Activated T-cell treated with anti-CD3 and anti-CD28 coated beads, Interleukin-2, amount 50 U/mL, for 72 hours (primary cell): ENCODE results near the gene IFIT1. TPM values are rescaled to one million over a fixed set of nuclear protein-coding genes. Genes with fewer than 3 reads are reported as not detected.

Experiments
- ATAC-seq, 2 donors: fragments of 150-1000 bp; cut with Tn5 transposase; replicated peaks in 1 of 2; 2 replicates each; pipeline ENCODE4 v1.10.0; 2021; ENCODE audit warnings: moderate library complexity in 2 of 2, mild to moderate bottlenecking in 1 of 2
- DNase-seq, 2 donors: peaks; one replicate each; pipeline ENCODE4 v3.0.0; 2021 to 2022; ENCODE audit warnings: mixed read lengths in 1 of 2
- H3K27ac Mint-ChIP-seq: one replicate; pipeline ENCODE4 v1.8.0; 2022; ENCODE audit warnings: mild to moderate bottlenecking, moderate library complexity, mixed read lengths
- H3K27me3 Mint-ChIP-seq: one replicate; pipeline ENCODE4 v1.8.0; 2022; ENCODE audit warnings: low read depth, mixed read lengths
- H3K36me3 Mint-ChIP-seq, 2 donors: one replicate each; pipeline ENCODE4 v1.8.0; 2022; ENCODE audit warnings: mixed read lengths in 2 of 2, mild to moderate bottlenecking in 1 of 2; ENCODE audit not compliant: insufficient read depth in 2 of 2
- H3K4me1 Mint-ChIP-seq: one replicate; pipeline ENCODE4 v1.8.0; 2022; ENCODE audit warnings: low read depth, mixed read lengths
- H3K4me3 Mint-ChIP-seq, 2 donors: one replicate each; pipeline ENCODE4 v1.8.0; 2022; ENCODE audit warnings: mild to moderate bottlenecking in 2 of 2, mixed read lengths in 2 of 2, moderate library complexity in 2 of 2
- H3K9me3 Mint-ChIP-seq, 2 donors: one replicate each; pipeline ENCODE4 v1.8.0; 2022; ENCODE audit warnings: mixed read lengths in 2 of 2
- total RNA-seq, 2 donors: library from RNA; stranded (reverse); gene quantifications; one replicate each; pipeline ENCODE4 v1.2.3, GENCODE V29; 2022

Gene IFIT1
- total RNA-seq, 2 donors from 2014 or later: 0.79 to 2.7 TPM

GRCh38 chr10:89413398-89413912 lies 21.0 kb downstream of the IFIT1 start:
- H3K27ac Mint-ChIP-seq: peak overlapping the region; percentile 98
- H3K4me1 Mint-ChIP-seq: peaks cover 53% of the 10 kb centered on the region
- H3K4me3 Mint-ChIP-seq: peak overlapping the region; percentile 87 to 95
- ATAC-seq (no peak), DNase-seq (no peak)
- H3K9me3 Mint-ChIP-seq: peaks cover 0 to 2% of the 10 kb centered on the region in 2 donors
- H3K27me3 Mint-ChIP-seq: no peaks in the 10 kb centered on the region
- peaks cover 10 to 16% of the 10 kb centered on the region in 2 donors for H3K36me3 Mint-ChIP-seq

GRCh38 chr10:89414146-89414878 lies 21.9 kb downstream of the IFIT1 start, which contains the start of gene IFIT5:
TSS of gene IFIT5 (plus strand) at chr10:89414568. CDS start at chr10:89414799, 231 bp downstream.
- Mint-ChIP-seq H3K4me1 (peaks cover 62% of the 10 kb centered on the region), H3K27ac (peak within 1 kb of the TSS; percentile 98), H3K36me3 (peaks cover 10 to 16% of the 10 kb centered on the region in 2 donors), H3K4me3 (peak within 1 kb of the TSS; percentile 87 to 95), H3K9me3 (peaks cover 0 to 2% of the 10 kb centered on the region in 2 donors), H3K27me3 (no peaks in the 10 kb centered on the region)
- DNase-seq: peak; percentile 66 to 78
- peak; percentile 80 to 91 for ATAC-seq

GRCh38 chr10:89414879-89415821 lies 22.7 kb downstream of the IFIT1 start:
- H3K36me3 Mint-ChIP-seq: peaks cover 10 to 16% of the 10 kb centered on the region in 2 donors
- peaks cover 66% of the 10 kb centered on the region for H3K4me1 Mint-ChIP-seq
- H3K4me3 Mint-ChIP-seq: peak overlapping the region; percentile 87 to 95
- H3K27ac Mint-ChIP-seq: peak overlapping the region; percentile 92
- H3K9me3 Mint-ChIP-seq: peaks cover 0 to 2% of the 10 kb centered on the region in 2 donors
- DNase-seq: peak; percentile 31 to 45
- ATAC-seq: peak; percentile 55 to 56
- no peaks in the 10 kb centered on the region for H3K27me3 Mint-ChIP-seq

- H3K27me3 Mint-ChIP-seq: no peaks in the 10 kb centered on the region
- peaks cover 10 to 16% of the 10 kb centered on the region in 2 donors for H3K36me3 Mint-ChIP-seq
- peak overlapping the region; percentile 87 to 95 for H3K4me3 Mint-ChIP-seq
- H3K27ac Mint-ChIP-seq: peak overlapping the region; percentile 57
- ATAC-seq: no peak
- peaks cover 0 to 2% of the 10 kb centered on the region in 2 donors for H3K9me3 Mint-ChIP-seq
- H3K4me1 Mint-ChIP-seq: peaks cover 64% of the 10 kb centered on the region
- DNase-seq: no peak
Observed at GRCh38 chr10:89416465-89416864, 24.0 kb downstream of the IFIT1 start.

- H3K27ac Mint-ChIP-seq: peak overlapping the region; percentile 12
- H3K4me1 Mint-ChIP-seq: peaks cover 48% of the 10 kb centered on the region
- DNase-seq: peak in 1 of 2 donors; percentile 12
- no peaks in the 10 kb centered on the region for H3K27me3 Mint-ChIP-seq
- no peak for ATAC-seq
- H3K9me3 Mint-ChIP-seq: no peaks in the 10 kb centered on the region
- peak overlapping the region in 1 of 2 donors; percentile 40 for H3K4me3 Mint-ChIP-seq
- H3K36me3 Mint-ChIP-seq: peaks cover 6 to 13% of the 10 kb centered on the region in 2 donors
Observed at GRCh38 chr10:89419548-89419947, 27.1 kb downstream of the IFIT1 start.

GRCh38 chr10:89421018-89421476 lies 28.6 kb downstream of the IFIT1 start:
- Mint-ChIP-seq H3K36me3 (peaks cover 2 to 8% of the 10 kb centered on the region in 2 donors), H3K4me1 (peaks cover 40% of the 10 kb centered on the region), H3K4me3 (no peak overlapping the region), H3K27me3 (no peaks in the 10 kb centered on the region), H3K27ac (no peak overlapping the region), H3K9me3 (no peaks in the 10 kb centered on the region)
- ATAC-seq (no peak), DNase-seq (no peak)

- H3K4me3 Mint-ChIP-seq: no peak overlapping the region
- DNase-seq: no peak
- H3K9me3 Mint-ChIP-seq: no peaks in the 10 kb centered on the region
- no peaks in the 10 kb centered on the region for H3K27me3 Mint-ChIP-seq
- no peak for ATAC-seq
- H3K27ac Mint-ChIP-seq: no peak overlapping the region
- peaks cover 4% of the 10 kb centered on the region for H3K4me1 Mint-ChIP-seq
- no peaks in the 10 kb centered on the region for H3K36me3 Mint-ChIP-seq
Observed at GRCh38 chr10:89425000-89425399, 32.6 kb downstream of the IFIT1 start.

GRCh38 chr10:89426230-89426868 lies 33.9 kb downstream of the IFIT1 start:
- Mint-ChIP-seq H3K27ac (no peak overlapping the region), H3K4me3 (no peak overlapping the region), H3K4me1 (peaks cover under 1% of the 10 kb centered on the region), H3K9me3 (no peaks in the 10 kb centered on the region), H3K27me3 (no peaks in the 10 kb centered on the region), H3K36me3 (no peaks in the 10 kb centered on the region)
- ATAC-seq (peak; percentile 58 to 63), DNase-seq (no peak)

GRCh38 chr10:89427629-89428028 lies 35.2 kb downstream of the IFIT1 start:
- Mint-ChIP-seq H3K27me3 (no peaks in the 10 kb centered on the region), H3K27ac (no peak overlapping the region), H3K4me3 (no peak overlapping the region), H3K4me1 (no peaks in the 10 kb centered on the region), H3K9me3 (no peaks in the 10 kb centered on the region), H3K36me3 (no peaks in the 10 kb centered on the region)
- ATAC-seq: no peak
- no peak for DNase-seq

GRCh38 chr10:89428877-89429276 lies 36.5 kb downstream of the IFIT1 start:
- H3K36me3 Mint-ChIP-seq: no peaks in the 10 kb centered on the region
- H3K4me1 Mint-ChIP-seq: no peaks in the 10 kb centered on the region
- no peaks in the 10 kb centered on the region for H3K9me3 Mint-ChIP-seq
- no peaks in the 10 kb centered on the region for H3K27me3 Mint-ChIP-seq
- no peak overlapping the region for H3K27ac Mint-ChIP-seq
- no peak for DNase-seq
- no peak for ATAC-seq
- H3K4me3 Mint-ChIP-seq: no peak overlapping the region

GRCh38 chr10:89431977-89432376 lies 39.6 kb downstream of the IFIT1 start:
- H3K9me3 Mint-ChIP-seq: no peaks in the 10 kb centered on the region
- no peak for ATAC-seq
- no peak for DNase-seq
- H3K27me3 Mint-ChIP-seq: peaks cover 19% of the 10 kb centered on the region
- H3K4me3 Mint-ChIP-seq: no peak overlapping the region
- no peaks in the 10 kb centered on the region for H3K36me3 Mint-ChIP-seq
- no peak overlapping the region for H3K27ac Mint-ChIP-seq
- H3K4me1 Mint-ChIP-seq: no peaks in the 10 kb centered on the region

GRCh38 chr10:89438525-89438924 lies 46.1 kb downstream of the IFIT1 start:
- Mint-ChIP-seq H3K27me3 (peaks cover 19% of the 10 kb centered on the region), H3K9me3 (no peaks in the 10 kb centered on the region), H3K27ac (no peak overlapping the region), H3K4me1 (no peaks in the 10 kb centered on the region), H3K36me3 (no peaks in the 10 kb centered on the region), H3K4me3 (no peak overlapping the region)
- ATAC-seq (no peak), DNase-seq (no peak)
